Stimulated activated naive CD4-positive, alpha-beta T cell (primary cell): Measurements from ENCODE around the gene KRTAP5-8.
"Not testable (repeated sequence)": the region's sequence is repeated elsewhere in the genome, so short reads cannot be mapped to it uniquely, and the experiment has no call there.

ENCODE experiments used
- DNase-seq, 6 experiments: peaks; one replicate each; lab custom pipeline; 2025; lab: John Stamatoyannopoulos, UW

Gene KRTAP5-8

DNA sequence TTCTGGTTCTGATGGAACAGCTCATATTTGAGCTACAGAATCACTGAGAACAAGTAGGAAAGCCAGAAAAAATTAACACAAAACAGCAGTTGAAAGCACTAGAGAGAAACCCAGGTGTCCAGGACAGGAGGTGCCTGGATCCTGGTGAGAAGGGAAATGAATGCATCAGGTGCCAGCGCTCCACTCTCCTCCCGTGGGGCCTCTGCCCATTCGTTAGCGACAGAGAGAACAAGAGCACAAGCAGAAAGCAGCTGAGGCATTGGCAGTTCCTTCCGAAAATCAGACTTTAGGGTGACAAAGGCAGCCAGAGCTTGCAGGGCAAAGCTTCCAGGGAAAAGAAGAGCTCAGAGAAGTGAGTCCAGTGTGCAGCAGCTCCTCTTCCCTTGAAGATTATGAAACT is 30.7 kb upstream of the KRTAP5-8 start:
- no peak for DNase-seq

DNA sequence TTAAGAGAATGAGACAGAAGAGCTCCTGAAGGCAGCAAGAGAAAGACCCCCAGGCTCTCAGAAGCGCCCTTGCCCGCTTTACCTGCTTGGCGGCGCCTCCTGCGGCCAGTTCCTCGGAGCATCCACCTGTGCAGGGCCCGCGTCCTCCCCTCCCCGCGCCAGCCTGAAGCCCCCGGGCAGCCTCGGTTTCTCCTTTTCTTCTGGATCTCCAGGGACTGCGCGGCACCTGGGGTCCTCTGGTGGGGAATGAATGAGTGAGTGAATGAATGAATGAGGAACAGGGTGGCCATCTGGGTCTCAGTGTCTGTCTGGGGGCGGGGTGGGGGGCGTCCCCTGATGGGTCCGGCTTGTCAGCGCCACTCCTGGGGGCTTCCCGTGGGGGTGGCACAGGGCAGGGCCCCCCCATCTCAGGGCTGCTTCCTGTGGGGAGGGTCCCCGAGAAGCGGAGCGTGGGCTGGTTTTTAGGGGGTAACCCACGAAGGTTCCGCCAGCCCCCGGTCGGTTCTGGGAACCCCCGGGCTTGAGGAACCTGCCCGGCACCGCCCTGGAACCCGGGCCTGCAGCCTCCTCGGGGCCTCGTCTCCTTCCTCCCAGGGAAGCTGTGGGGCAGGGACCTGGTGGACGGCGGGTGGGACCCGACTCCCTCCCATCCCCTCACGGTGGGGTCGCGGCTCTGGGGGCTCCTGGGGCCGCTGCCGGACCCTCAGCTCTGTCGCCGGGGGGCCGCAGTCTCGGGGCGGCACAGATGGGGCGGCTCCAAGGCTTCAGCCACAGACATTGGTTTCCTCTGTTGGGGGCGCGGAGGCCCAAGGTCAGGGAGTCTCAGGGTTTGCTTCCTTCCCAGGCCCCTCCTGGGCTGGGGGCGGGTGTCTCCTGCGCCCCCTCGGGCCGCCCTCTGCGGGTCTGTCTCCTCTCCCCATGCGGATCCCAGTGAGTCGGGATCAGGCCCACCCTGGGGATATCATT is 19.0 kb upstream of the KRTAP5-8 start:
- no peak for DNase-seq

DNA sequence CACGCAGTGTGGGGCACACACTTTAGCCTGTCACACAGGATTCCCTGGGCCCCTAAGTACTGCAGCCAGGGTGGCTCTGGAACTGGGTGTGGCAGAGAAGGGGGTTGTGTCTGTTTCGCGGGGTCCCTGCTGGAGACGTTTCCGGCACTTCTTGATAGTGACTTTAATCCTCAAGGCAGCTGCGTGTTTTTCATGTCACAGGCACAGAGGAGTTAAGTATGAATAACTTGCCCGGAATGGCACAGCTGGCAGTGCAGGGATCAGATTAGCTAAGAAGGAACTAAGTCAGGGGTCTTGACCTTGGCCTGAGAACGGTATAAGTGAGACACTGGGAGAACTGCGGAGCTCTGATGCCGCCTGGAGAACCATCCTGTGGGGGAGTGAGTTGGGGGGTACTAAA is 18.3 kb upstream of the KRTAP5-8 start:
- DNase-seq = no peak

DNA sequence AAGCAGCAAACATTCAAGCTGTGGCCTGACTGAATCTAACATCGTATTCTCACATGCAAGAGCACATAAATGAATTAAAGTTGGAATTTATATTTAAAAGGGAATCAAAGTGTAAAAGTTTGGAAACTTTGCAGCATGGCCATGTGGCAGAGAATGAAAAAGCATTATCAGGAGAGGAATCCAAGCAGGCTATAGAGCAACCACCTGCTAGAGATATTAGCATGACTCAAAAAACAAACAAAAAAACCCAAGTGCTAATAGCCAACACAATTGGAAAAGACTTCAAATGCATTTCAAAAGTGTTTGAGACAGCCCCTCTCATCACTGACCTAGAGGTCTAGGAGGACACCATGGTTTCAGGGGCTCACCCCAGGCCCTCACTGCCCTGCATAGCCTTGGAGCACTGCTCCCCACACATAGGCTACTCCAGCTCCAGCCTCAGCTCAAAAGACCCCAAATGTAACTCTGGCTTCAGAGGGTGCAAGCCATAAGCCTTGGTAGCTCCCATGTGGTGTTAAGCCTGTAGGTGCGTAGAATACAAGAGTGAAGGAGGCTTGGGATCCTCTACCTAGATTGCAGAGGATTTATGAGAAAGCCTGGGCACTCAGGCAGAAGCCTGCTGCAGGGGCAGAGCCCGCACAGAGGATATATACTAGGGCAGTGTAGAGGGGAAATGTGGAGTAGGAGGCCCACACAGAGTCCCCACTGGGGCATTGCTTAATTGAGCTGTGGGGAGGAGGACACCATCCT is 12.5 kb upstream of the KRTAP5-8 start:
- DNase-seq = no peak

DNA sequence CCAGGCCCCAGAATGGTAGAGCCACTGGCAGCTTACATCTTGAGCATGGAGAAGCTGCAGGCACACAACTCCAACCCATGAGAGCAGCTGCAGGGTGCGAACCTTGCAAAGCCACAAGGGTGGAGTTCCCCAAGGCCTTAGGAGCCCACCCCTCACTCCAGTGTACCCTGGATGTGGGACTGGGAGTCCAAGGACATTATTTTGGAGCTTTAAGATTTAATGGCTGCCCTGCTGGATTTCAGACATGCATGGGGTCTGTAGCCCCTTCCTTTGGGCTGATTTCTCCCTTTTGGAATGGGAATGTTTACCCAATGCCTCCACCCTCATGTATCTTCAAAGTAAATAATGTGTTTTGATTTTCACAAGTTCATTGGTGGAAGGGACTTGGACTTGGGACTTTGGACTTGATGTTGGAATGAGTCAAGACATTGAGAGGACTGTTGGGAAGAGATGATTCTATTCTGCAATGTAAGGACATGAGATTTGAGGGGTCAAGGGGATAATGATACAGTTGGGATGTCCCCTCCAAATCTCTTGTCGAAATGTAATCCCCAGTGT is 11.8 kb upstream of the KRTAP5-8 start:
- DNase-seq = no peak

DNA sequence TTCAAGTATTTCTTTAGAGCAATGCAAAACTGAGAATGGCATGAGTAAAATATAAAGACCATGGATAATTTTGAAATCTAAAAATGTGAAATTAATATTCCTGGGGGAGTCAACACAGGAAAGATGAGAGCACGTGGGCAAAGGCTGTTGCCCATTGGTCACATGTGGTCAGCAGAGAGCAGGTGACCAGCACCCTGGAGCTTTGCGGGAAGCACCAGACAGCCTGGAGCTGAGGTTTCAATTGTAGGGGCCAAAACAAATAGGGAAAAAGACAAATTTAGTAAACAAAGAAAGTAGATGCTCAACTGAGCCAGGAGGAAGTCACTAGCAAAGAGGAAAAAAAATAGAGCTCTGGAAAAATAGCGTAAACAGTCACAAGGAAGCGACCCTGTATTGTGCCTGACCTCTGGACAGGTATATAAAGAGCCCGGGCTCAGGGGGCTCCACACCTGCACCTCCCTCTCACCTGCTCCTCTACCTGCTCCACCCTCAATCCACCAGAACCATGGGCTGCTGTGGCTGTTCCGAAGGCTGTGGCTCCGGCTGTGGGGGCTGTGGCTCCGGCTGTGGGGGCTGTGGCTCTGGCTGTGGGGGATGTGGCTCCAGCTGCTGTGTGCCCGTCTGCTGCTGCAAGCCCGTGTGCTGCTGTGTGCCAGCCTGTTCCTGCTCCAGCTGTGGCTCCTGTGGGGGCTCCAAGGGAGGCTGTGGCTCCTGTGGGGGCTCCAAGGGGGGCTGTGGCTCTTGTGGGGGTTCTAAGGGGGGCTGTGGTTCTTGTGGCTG is 10.8 kb upstream of the KRTAP5-8 start, which contains the start of gene KRTAP5-7:
KRTAP5-7 (plus strand) TSS at position 472 of the 780 bp plus-strand sequence; CDS start at position 506, 34 bp downstream.
- DNase-seq = not testable (repeated sequence)

DNA sequence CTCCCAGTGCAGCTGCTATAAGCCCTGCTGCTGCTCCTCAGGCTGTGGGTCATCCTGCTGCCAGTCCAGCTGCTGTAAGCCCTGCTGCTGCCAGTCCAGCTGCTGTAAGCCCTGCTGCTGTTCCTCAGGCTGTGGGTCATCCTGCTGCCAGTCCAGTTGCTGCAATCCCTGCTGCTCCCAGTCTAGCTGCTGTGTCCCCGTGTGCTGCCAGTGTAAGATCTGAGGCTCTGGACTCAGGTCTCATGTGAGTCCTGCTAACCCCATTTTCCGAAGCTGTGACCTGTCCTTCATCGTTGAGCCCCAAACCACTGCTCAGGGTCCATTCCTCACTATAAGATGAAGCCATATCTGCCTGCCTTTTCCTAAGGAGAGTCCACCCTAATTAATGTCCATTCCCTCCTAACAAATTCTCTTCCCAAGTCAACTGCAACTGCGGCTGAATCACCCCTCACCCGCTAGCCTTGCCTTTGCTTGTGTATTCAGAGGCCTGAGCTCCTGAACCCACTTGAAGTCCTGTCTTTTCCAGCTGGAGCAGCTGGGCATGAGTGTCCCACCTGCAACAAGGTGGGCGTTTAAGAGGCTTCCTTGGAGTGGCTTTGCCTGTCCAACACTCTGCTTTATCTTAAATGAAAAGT is 10.1 kb upstream of the KRTAP5-8 start:
- no peak for DNase-seq

DNA sequence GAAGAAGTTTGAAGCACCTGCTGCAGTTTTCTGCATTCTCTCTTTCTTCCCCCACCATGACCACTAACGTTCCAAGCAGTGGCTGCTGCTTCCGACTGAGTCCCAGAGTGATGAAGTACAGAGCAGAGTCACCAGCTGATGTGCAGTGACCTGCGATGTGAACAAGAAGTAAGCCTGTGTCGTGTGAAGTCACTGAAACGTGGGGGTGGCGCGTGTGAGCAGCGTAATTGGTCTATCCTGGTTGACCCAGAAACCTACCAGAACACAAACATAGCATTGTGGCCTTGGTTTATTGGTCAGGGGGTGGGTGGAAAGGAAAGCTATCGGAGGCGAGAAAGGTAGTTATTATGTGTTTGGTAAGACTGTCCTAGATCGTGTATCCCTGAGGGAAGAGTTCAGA is 7.2 kb upstream of the KRTAP5-8 start:
- DNase-seq = no peak

DNA sequence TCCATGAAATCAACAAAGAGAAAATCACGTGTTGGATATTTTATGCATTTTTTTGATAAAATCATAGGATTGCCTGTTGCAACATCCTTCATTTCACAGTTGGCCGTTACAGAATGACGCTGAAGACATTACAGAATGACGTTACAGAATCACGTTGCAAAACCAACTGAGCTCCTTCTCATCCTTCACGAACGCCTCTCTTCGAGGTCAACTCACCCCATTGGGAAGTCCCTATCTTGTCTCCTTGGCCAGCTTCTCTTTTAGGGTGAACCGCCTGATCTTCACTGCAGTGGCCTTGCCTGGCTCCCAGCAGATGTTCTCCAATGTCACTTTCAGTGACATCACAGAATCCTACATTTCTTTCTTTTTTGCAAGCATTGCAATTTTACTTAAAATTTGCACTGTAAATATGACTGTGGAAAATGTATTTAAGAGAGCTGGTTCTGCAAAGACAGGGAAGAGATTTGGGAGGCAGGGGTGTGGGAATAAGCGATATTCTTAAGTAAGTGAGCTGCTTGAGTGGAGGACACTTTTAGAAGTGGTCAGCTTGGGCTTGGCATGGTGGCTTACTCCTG is 5.7 kb upstream of the KRTAP5-8 start:
- DNase-seq = no peak

DNA sequence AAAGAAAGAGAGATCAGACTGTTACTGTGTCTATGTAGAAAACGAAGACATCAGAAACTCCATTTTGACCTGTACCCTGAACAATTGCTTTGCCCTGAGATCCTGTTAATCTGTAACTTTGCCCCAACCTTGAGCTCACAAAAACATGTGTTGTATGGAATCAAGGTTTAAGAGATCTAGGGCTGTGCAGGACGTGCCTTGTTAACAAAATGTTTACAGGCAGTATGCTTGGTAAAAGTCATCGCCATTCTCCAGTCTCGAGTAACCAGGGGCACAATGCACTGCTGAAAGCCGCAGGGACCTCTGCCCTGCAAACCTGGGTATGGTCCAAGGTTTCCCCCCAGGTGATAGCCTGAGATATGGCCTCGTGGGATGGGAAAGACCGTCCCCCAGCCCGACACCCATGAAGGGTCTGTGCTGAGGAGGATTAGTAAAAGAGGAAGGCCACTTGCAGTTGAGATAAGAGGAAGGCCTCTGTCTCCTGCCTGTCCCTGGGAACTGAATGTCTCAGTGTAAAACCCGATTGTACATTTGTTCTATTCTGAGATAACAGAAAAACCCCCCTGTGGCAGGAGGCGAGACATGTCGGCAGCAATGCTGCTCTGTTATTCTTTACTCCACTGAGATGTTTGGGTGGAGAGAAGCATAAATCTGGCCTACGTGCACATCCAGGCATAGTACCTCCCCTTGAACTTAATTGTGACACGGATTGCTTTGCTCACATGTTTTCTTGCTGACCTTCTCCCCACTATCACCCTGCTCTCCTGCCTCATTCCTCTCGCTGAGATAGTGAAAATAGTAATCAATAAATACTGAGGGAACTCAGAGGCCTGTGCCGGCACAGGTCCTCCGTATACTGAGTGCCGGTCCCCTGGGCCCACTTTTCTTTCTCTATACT is 2.9 kb upstream of the KRTAP5-8 start:
- not testable (repeated sequence) for DNase-seq

DNA sequence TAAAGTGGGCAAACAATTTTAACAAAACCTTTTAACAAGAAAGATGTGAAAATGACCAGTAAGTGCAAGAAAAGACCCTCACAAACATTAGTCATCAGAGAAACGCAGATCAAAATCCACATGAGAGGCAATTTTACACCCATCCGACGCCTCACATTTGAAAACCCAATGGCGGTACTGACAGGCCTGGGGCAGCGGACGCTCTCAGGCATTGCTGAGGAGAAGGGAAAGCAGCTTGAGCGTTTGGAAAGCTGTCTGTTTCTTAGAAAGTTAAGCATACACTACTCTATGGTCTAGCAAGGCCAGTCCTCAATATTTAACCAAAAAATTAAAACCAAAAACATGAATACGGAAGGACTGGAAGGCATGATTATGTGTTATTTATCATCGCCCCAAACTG is 2.0 kb upstream of the KRTAP5-8 start:
- no peak for DNase-seq

DNA sequence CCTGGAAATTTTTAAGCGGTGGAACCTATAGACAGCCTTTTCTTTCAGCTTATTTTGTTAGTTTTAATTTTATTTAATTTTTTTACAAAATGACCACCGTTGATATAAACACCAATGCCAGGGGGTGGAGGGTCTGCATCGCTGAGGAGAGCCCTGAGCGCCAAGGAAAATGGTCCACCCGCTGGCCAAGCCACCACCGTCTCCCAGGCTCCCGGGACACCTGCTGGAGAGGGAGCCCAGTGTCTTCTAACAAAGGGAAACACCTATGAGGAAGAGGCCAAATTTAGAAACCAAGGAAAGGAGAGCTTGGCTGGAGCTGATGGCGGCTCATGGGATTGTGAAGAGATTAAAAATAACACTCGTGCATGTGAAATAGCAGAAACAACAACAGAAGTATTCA is 288 bp upstream of the KRTAP5-8 start:
- DNase-seq = no peak

DNA sequence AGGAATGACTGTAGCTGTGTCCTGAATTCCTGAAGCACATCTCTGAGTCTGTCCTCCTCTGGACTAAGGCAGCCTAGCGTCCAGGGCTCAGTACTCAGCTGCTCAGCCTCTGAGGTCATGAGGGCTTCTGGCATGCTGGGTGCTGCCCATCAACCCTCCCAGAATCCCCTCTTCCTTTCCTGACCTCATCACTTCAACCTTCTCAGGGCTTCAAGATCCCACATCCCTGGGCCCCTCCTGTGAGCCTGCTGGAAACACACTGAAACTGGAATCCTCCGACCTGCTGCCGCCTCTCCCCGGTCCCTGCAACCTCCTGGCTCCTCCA is 803 bp downstream of the KRTAP5-8 start:
- no peak for DNase-seq

DNA sequence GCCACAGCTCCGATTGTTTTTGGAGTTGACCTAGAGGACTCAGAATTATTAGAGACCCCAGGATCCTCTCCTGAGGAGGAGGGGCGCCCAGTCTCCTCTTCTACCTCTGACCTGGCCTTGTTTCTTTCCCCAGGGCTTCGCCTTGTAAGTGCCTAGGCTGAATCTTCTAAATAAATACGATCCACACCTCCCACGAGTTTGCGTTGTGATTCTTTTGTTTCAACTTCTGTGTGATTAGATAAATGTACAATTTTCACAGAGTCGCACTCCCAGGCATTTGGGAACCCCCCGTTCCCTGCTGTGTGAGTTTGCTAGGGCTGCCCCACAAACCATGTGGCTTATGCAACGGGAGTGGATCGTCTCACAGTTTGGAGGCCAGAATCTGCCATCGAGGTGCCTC is 1.2 kb downstream of the KRTAP5-8 start:
- DNase-seq = no peak

DNA sequence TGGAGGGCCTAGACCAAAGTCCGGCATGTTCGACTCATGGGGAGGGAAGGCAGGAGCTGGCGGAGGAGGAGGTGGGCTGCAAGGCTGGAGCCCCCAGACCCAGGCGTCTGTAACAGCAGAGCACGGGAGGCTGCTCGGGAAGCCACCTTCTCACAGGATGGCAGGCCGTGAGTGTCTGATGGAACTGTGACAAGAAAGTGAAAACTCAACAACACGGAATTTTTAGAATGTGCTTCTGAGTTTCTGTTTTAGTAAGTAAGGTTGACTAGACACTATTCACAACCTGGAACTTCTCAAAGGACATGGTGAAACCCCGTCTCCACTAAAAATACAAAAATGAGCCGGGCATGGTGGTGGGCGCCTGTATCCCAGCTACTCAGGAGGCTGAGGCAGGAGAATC is 2.1 kb downstream of the KRTAP5-8 start:
- not testable (repeated sequence) for DNase-seq

DNA sequence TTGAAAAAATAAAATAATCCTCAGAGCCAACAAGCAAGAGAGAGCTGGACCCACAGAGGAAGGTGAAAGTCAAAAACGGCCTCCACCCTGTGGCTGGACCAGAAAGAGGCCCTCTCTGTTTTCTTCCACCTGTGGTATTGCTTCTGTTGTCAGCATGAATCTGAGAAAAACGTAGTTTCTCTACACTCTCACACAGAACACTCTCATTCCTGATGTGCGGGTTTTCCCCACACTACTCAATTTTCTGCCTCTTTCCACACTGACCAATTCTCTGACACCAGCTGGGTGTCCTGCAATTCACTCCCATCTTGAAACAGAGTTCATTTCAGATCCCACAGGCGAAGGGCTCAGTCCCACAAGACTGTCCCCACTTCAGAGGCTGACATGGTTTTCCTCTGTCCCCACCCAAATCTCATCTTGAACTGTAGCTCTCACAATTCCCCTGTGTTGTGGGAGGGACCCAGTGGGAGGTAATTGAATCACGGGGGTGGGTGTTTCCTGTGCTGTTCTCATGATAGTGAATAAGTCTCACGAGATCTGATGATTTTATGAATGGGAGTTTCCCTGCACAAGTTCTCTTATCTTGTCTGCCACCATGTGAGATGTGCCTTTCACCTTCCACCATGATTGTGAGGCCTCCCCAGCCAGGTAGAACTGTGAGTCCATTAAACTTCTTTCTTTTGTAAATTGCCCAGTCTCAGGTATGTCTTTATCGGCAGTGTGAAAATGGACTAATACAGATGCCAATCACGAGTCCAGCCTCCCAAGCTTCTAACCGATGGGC is 2.9 kb downstream of the KRTAP5-8 start:
- not testable (repeated sequence) for DNase-seq

DNA sequence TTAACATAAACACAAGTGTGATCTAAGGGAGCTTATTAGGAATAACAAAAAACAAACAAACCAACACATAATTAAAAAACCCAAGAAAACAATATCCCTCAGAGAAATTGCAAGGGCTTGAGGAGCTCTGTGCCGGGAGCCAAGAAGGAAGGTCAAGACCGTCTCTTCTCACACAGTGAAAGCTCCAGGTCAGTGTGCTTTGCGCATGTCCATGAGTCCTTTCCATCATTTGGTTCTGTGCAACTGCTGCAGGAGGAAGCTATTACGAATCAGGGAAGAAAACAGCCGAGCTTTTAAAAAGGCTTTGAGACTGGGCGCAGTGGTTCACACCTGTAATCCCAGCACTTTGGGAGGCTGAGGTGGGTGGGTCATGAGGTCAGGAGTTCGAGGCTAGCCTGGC is 4.6 kb downstream of the KRTAP5-8 start:
- DNase-seq = no peak

DNA sequence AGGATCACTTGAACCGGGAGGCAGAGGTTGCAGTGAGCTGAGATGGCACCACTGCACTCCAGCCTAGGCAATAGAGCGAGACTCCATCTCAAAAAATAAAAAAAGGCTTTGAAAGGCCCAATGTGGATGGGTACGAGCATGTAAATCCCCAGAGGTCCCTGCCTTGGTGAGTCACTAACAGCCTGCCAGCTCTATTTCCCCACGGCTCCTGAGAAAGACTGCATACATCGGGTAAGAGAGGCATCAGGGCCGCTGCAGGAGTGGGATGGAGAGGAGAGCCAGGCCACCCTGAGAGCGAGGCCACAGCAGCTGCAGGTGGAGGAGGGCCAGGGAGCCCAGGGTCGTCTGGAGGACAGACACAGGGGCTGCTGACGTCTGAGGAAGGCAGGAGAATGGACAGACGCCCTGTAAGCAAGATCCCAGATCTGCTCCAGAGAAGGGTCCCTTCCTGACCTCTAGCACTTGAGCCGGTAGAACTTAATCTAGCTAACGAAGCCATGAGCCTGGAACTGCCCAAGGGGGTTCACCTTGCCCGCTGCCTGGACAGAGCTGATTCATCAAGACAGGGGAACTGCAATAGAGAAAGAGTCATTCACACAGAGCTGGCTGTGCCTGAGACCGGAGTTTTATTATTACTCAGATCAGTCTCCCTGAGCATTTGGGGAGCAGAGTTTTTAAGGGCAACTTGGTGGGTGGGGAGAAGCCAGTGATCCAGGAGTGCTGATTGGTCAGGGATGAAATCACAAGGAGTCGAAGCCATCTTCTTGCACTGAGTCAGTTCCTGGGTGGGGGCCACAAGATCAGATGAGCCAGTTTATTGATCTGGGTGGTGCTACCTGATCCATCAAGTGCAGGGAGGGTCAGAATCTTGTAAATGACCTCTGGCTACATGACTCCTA is 5.3 kb downstream of the KRTAP5-8 start:
- DNase-seq = no peak
